OCI-LY7 (cell line): ENCODE results near the gene PCGF3. TPM values are rescaled to one million over a fixed set of nuclear protein-coding genes. Genes with fewer than 3 reads are reported as not detected.
A peak's percentile ranks its signal among the peaks of the same experiment; 100 is the strongest.

ENCODE experiments used
- BruUV-seq: library from RNA; stranded (reverse); fragments of 400-500 nt; replicated peaks from 2 replicates; lab custom pipeline; 2021; lab: Mats Ljungman, UMichigan
- CTCF ChIA-PET: fragments of 300-600 bp; sonication (Branson Sonifier 250); formaldehyde crosslinking; loops from one replicate; lab custom pipeline; 2022; ENCODE audit warnings: antibody characterized with exemption; ENCODE audit not compliant: unreplicated experiment; lab: Charles Lee
- POLR2A ChIA-PET: fragments of 300-600 bp; sonication (Branson Sonifier 250); formaldehyde crosslinking; loops from one replicate; lab custom pipeline; 2022; ENCODE audit warnings: antibody characterized with exemption; lab: Charles Lee
- DNase-seq: peaks from one replicate; pipeline ENCODE4 v3.0.0-alpha.2; 2015; ENCODE audit warnings: low spot score
- H2AFZ ChIP-seq: fragments of 200-600 bp; sonication (generic), shearing (Covaris generic); 2 replicates; pipeline ENCODE4 v1.6.1; 2014; ENCODE audit warnings: mild to moderate bottlenecking, antibody characterized with exemption, low read length, moderate library complexity
- H3K27ac ChIP-seq: fragments of 200-600 bp; sonication (generic); 2 replicates; pipeline ENCODE4 v1.5.1; 2014; ENCODE audit warnings: mixed run types, low read depth, mild to moderate bottlenecking, moderate library complexity, low read length, inconsistent platforms; ENCODE audit not compliant: poor library complexity, severe bottlenecking
- H3K36me3 ChIP-seq: fragments of 200-600 bp; sonication (generic); 2 replicates; pipeline ENCODE4 v1.6.1; 2014; ENCODE audit warnings: mild to moderate bottlenecking, antibody characterized with exemption, low read length, moderate library complexity, mixed read lengths; ENCODE audit not compliant: insufficient read depth
- H3K4me1 ChIP-seq: fragments of 200-600 bp; sonication (generic); 2 replicates; pipeline ENCODE4 v1.5.1; 2014; ENCODE audit warnings: mild to moderate bottlenecking, low read length; ENCODE audit not compliant: insufficient read depth, poor library complexity, severe bottlenecking
- H3K4me2 ChIP-seq: fragments of 200-600 bp; sonication (generic); 2 replicates; pipeline ENCODE4 v1.6.1; 2014; ENCODE audit warnings: mild to moderate bottlenecking, low read length
- H3K4me3 ChIP-seq: fragments of 200-600 bp; sonication (generic); 2 replicates; pipeline ENCODE4 v1.5.1; 2014; ENCODE audit warnings: mild to moderate bottlenecking, low read depth, low read length; ENCODE audit not compliant: poor library complexity, severe bottlenecking
- H3K79me2 ChIP-seq: fragments of 200-600 bp; sonication (generic); 2 replicates; pipeline ENCODE4 v1.6.1; 2016; ENCODE audit warnings: low read depth, mild to moderate bottlenecking, low read length, moderate library complexity, mixed read lengths; ENCODE audit not compliant: insufficient read depth
- H3K9me2 ChIP-seq: fragments of 200-600 bp; sonication (generic); 2 replicates; pipeline ENCODE4 v1.6.1; 2016; ENCODE audit warnings: mild to moderate bottlenecking, low read length, mixed read lengths; ENCODE audit not compliant: insufficient read depth
- H3K9me3 ChIP-seq: fragments of 200-600 bp; sonication (generic); 2 replicates; pipeline ENCODE4 v1.6.1; 2014; ENCODE audit warnings: mild to moderate bottlenecking, mixed run types, low read length, mixed read lengths
- H4K20me1 ChIP-seq: fragments of 200-600 bp; sonication (generic); 2 replicates; pipeline ENCODE4 v1.6.1; 2014; ENCODE audit warnings: mild to moderate bottlenecking, antibody characterized with exemption, low read length, moderate library complexity, mixed read lengths; ENCODE audit not compliant: insufficient read depth
- EZH2phosphoT487 ChIP-seq: fragments of 200-600 bp; sonication (generic); IDR thresholded peaks from 2 replicates; pipeline ENCODE4 v1.6.1; 2018; ENCODE audit warnings: low read depth, borderline replicate concordance, mild to moderate bottlenecking, mixed run types, antibody characterized with exemption, low read length, moderate library complexity, mixed read lengths
- intact Hi-C: fragments of 100-400 bp; cut with micrococcal nuclease; formaldehyde crosslinking; loops from one replicate; pipeline ENCODE4 v1.10.0; 2022; ENCODE audit not compliant: unreplicated experiment
- total RNA-seq, 2 experiments: library from RNA; depleted of rRNA in 1 of 2; stranded (reverse); fragments of >200 nt in 1 of 2; shearing (Covaris generic) in 1 of 2; gene quantifications; 2 replicates each; pipeline ENCODE4 v1.2.3, GENCODE V29; 2014 to 2022
- TF ChIP-seq, protein P1 (sequence below): fragments of 200-600 bp; sonication (generic); conservative IDR thresholded peaks from 2 replicates; pipeline ENCODE4 v1.5.1; 2014; ENCODE audit warnings: mild to moderate bottlenecking, antibody characterized with exemption, low read length, moderate library complexity, mixed read lengths

The PCGF3 gene
- total RNA-seq, 2 experiments from 2014 or later: 33.8 to 50.2 TPM

- Histone ChIP-seq H3K27ac (no peak overlapping the region), H3K36me3 (no peaks in the 10 kb centered on the region), H3K4me1 (peaks cover 7% of the 10 kb centered on the region), H3K9me3 (no peaks in the 10 kb centered on the region), H3K9me2 (no peaks in the 10 kb centered on the region), H2AFZ (no peak overlapping the region), H4K20me1 (no peaks in the 10 kb centered on the region), H3K79me2 (no peaks in the 10 kb centered on the region), H3K4me3 (no peak overlapping the region), H3K4me2 (no peak overlapping the region)
- BruUV-seq: no TSS peak
- intact Hi-C loops: no loop called here
- DNase-seq: no peak
- ChIA-PET CTCF (interaction anchor here (1.3 kb wide), 1 partner anchor 21 kb away, joined by 4 read pairs; no protein-coding TSS in a partner anchor), POLR2A (interaction anchor here (1.2 kb wide), 1 partner anchor 31 kb away, joined by 4 read pairs; no protein-coding TSS in a partner anchor)
- TF ChIP-seq, protein P1, sequence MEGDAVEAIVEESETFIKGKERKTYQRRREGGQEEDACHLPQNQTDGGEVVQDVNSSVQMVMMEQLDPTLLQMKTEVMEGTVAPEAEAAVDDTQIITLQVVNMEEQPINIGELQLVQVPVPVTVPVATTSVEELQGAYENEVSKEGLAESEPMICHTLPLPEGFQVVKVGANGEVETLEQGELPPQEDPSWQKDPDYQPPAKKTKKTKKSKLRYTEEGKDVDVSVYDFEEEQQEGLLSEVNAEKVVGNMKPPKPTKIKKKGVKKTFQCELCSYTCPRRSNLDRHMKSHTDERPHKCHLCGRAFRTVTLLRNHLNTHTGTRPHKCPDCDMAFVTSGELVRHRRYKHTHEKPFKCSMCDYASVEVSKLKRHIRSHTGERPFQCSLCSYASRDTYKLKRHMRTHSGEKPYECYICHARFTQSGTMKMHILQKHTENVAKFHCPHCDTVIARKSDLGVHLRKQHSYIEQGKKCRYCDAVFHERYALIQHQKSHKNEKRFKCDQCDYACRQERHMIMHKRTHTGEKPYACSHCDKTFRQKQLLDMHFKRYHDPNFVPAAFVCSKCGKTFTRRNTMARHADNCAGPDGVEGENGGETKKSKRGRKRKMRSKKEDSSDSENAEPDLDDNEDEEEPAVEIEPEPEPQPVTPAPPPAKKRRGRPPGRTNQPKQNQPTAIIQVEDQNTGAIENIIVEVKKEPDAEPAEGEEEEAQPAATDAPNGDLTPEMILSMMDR: no peak
- TF ChIP-seq EZH2phosphoT487: no peak
Observed at GRCh38 chr4:814312-814850, 108.7 kb downstream of the PCGF3 start.

DNA sequence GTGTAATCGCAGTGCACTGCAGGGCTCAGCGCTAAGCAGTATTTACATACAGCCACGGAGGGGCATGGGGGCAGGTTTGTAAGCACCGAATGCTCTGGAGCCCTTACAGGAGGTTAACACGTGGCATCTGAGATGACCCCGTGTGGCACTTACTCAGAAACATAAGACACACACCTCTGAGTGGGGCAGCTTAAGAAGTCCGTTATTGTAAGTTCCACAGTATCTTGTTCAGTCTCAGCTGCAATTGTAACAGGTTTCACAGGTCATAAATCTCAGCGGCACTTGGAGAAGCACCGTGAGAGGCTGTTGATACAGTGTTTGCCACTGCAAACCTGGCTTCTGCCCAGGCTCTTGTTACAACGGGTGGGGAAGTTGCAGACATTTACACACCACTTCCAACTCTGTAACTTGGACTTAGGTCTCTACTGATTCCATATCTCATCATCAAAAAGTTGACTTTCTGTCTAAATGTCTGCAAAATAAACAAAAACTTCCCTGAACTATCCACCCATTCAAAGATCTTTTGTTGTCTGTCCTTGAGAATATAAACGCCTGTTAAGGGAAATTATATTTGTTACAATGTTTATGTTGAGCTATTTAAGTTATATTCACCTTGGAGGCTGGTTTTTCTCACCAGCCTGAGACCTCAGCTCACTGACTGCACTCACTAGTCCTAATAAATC is 110.0 kb downstream of the PCGF3 start:
- no peaks in the 10 kb centered on the region for H3K9me2 ChIP-seq
- DNase-seq: peak; percentile 11
- H3K4me1 ChIP-seq: peaks cover 7% of the 10 kb centered on the region
- TF ChIP-seq, protein P1: no peak
- TF ChIP-seq EZH2phosphoT487: no peak
- ChIA-PET CTCF (no interaction called here), POLR2A (interaction anchor here (0.6 to 0.7 kb wide), 2 partner anchors 180 to 605 kb away, joined by 3 to 4 read pairs; no protein-coding TSS in a partner anchor)
- H4K20me1 ChIP-seq: no peaks in the 10 kb centered on the region
- peak overlapping the region; percentile 22; the same call in 1 of the 2 replicates for H2AFZ ChIP-seq
- H3K4me2 ChIP-seq: no peak overlapping the region
- no peak overlapping the region for H3K4me3 ChIP-seq
- no peak overlapping the region for H3K27ac ChIP-seq
- H3K79me2 ChIP-seq: no peaks in the 10 kb centered on the region
- no peaks in the 10 kb centered on the region for H3K9me3 ChIP-seq
- BruUV-seq: no TSS peak
- intact Hi-C loops: no loop called here
- H3K36me3 ChIP-seq: no peaks in the 10 kb centered on the region
